ENCODE data around the gene ARHGEF28. TPM values are rescaled to one million over a fixed set of nuclear protein-coding genes. Genes with fewer than 3 reads are reported as not detected.

Gene ARHGEF28
- total and polyA plus RNA-seq, 9 of the 15 experiments (the other 6 are each of a cell fraction or from before 2014, with no cell fraction given) = 0.27 TPM; not detected in 8

- Histone ChIP-seq H3K79me2 (ENCODE audit: control insufficient read depth, insufficient read depth, low read length) (no peaks in the 10 kb centered on the region), H3K4me3 (no peak overlapping the region), H3K27ac (ENCODE audit: extremely low read depth, low read depth, low read length) (no peak overlapping the region), H3K9me3 (replicated peaks; ENCODE audit: control insufficient read depth, insufficient read depth, low read depth, low read length) (no peaks in the 10 kb centered on the region), H2AFZ (ENCODE audit: low read depth, low read length) (no peak overlapping the region), H3K4me1 (replicated peaks in 1 of 2; ENCODE audit: control insufficient read depth in 2 of 2, insufficient read depth in 2 of 2, low read length in 2 of 2) (no peaks in the 10 kb centered on the region), H3K9ac (ENCODE audit: insufficient read depth in 1 of 2, low read depth in 2 of 2, low read length in 2 of 2) (no peak overlapping the region), H3K36me3 (ENCODE audit: control insufficient read depth, insufficient read depth, low read length) (no peaks in the 10 kb centered on the region), H4K20me1 (replicated peaks; ENCODE audit: control insufficient read depth, insufficient read depth, low read length) (no peaks in the 10 kb centered on the region), H3K4me2 (ENCODE audit: insufficient read depth, low read length) (no peak overlapping the region), H3K9me1 (ENCODE audit: control insufficient read depth, insufficient read depth, low read length) (no peaks in the 10 kb centered on the region), H3K27me3 (ENCODE audit: control insufficient read depth in 2 of 2, insufficient read depth in 2 of 2, low read length in 2 of 2) (peaks cover 0 to 7% of the 10 kb centered on the region in 2 experiments; a peak in 2 of 5 replicates)
- FAIRE-seq (no peak), DNase-seq (ENCODE audit: extremely low read depth in 1 of 4, low spot score in 3 of 4) (no peak), ATAC-seq (no peak)
- in situ Hi-C loops (cut with MboI) = no loop called here
- no peak for TF ChIP-seq HMG20B (CRISPR knock-in tag; IDR thresholded peaks at IDR 0.05)
- TF ChIP-seq ZNF316 (IDR thresholded peaks at IDR 0.05) = no peak
- no peak for TF ChIP-seq THRB (CRISPR knock-in tag; conservative IDR thresholded peaks at IDR 0.05)
- no peak for TF ChIP-seq MTA3 (IDR thresholded peaks at IDR 0.05; ENCODE audit: borderline replicate concordance)
- TF ChIP-seq, protein P1, sequence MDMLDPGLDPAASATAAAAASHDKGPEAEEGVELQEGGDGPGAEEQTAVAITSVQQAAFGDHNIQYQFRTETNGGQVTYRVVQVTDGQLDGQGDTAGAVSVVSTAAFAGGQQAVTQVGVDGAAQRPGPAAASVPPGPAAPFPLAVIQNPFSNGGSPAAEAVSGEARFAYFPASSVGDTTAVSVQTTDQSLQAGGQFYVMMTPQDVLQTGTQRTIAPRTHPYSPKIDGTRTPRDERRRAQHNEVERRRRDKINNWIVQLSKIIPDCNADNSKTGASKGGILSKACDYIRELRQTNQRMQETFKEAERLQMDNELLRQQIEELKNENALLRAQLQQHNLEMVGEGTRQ (CRISPR knock-in tag; IDR thresholded peaks at IDR 0.05) = no peak
- TF ChIP-seq, protein P2, sequence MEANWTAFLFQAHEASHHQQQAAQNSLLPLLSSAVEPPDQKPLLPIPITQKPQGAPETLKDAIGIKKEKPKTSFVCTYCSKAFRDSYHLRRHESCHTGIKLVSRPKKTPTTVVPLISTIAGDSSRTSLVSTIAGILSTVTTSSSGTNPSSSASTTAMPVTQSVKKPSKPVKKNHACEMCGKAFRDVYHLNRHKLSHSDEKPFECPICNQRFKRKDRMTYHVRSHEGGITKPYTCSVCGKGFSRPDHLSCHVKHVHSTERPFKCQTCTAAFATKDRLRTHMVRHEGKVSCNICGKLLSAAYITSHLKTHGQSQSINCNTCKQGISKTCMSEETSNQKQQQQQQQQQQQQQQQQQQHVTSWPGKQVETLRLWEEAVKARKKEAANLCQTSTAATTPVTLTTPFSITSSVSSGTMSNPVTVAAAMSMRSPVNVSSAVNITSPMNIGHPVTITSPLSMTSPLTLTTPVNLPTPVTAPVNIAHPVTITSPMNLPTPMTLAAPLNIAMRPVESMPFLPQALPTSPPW (CRISPR knock-in tag; IDR thresholded peaks at IDR 0.05) = no peak
- ChIA-PET CTCF (ENCODE audit: low intra/inter-chr PET ratio) (interaction anchor here (0.6 kb wide), 1 partner anchor 103 kb away, joined by 3 read pairs; no protein-coding TSS in a partner anchor), POLR2A (interaction anchor here (0.6 kb wide), 1 partner anchor 52 kb away, joined by 3 read pairs; no protein-coding TSS in a partner anchor)
- 0% methylated on average over 2 of the region's 2 CpGs for WGBS (ENCODE audit: insufficient coverage, low coverage, missing lambda C conversion rate)
- BruUV-seq (replicated peaks) = no TSS peak
- intact Hi-C loops (cut with micrococcal nuclease) = loop anchor here (5.0 to 10.0 kb wide), 2 partner anchors 102 to 179 kb away; no protein-coding TSS in a partner anchor
These were observed 68.1 kb downstream of the ARHGEF28 start for GRCh38 chr5:73694089-73694488.
